Measurements from ENCODE around the gene LY6G5B.

LY6G5B gene

GRCh38 chr6:31718265-31718664, 48.5 kb downstream of the LY6G5B start:
- DNase-seq, result no peak

DNA sequence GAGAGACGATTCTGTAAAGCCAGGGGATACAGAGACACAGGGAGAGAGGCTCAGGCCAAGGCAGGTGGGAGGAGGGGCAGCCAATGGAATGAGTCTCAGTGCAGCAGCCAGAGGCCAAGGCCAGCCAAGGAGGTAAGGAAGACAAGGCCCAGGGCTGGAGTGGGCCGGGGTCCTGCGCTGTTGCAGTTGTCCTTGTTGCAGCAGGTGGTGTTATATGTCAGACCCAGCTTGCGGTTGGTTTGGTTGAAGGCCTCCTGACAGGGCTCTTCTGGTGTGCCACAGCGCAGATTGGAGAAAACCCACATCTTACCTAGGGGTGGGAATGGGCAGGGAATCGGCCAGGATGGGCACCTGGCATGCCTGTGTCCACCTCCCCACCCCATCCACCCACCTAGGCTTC, 49.2 kb downstream of the LY6G5B start:
- DNase-seq, result no peak

GRCh38 chr6:31720196-31720770, 50.5 kb downstream of the LY6G5B start:
- no peak for DNase-seq

GRCh38 chr6:31721351-31722020, 51.7 kb downstream of the LY6G5B start, which contains the start of gene LY6G6C:
Gene LY6G6C, minus strand, starts transcription at chr6:31721746. Its CDS starts 67 bp downstream, at chr6:31721679.
- DNase-seq, result no peak

GRCh38 chr6:31722173-31722572, 52.4 kb downstream of the LY6G5B start:
- no peak for DNase-seq

Measured in NCI-H446 treated with DMSO at 0.1 percent for 48 hours (cell line).